GM10847 (cell line): ENCODE data around the gene INPP5E.

Experiments used
- POLR2A ChIP-seq: IDR thresholded peaks from 2 replicates; pipeline ENCODE4 v1.6.1; 2011; ENCODE audit not compliant: insufficient read length; ENCODE audit errors: extremely low read depth

The INPP5E gene

GRCh38 chr9:136395345-136396218 lies 44.1 kb downstream of the INPP5E start:
- no peak for TF ChIP-seq POLR2A

GRCh38 chr9:136395020-136395340 lies 44.7 kb downstream of the INPP5E start:
- TF ChIP-seq POLR2A = no peak

GRCh38 chr9:136394312-136395019 lies 45.2 kb downstream of the INPP5E start:
- TF ChIP-seq POLR2A = no peak

- no peak for TF ChIP-seq POLR2A
These were observed 46.1 kb downstream of the INPP5E start for GRCh38 chr9:136393531-136393930.

GRCh38 chr9:136392538-136393449 lies 46.9 kb downstream of the INPP5E start:
- no peak for TF ChIP-seq POLR2A

DNA sequence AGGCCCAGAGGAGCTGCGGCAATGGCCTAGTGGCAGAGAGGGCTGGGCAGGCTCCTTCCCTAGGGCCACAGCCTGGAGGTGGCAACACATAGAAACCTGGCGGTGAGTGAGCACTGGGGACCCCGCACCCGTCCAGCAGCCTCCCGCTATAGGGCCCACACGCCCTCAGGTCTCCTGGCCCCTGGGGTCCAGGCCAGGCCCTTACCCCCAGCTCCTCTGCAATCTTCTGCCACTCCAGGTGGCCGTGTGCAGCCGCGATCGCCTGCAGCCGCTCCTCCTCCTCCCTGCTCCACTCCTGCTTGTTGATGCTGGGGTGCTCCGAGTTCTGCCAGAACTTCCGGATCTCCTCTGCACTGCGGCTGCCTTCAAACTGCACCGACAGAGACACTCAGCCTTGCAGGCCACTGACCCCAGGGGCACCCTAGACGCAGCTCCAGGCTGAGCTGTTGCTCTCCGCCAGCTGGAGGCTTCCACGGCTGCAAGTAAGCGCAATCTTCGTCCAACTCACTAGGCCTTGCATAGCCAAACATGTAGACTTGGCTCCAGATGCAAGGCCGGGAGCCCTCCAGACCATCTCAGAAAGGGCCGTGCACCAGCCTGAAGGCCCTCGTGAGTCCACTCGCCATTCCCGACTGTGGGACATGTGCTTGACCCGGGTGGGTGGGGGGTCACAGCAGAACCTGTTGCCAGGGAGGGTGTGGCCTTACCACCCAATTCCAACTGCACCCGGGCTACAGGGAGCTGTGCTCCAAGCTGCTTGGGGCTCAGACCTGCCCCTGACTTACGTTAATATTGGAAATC lies 47.7 kb downstream of the INPP5E start:
- TF ChIP-seq POLR2A = no peak

- no peak for TF ChIP-seq POLR2A
These were observed 50.2 kb downstream of the INPP5E start for GRCh38 chr9:136389396-136389795.

DNA sequence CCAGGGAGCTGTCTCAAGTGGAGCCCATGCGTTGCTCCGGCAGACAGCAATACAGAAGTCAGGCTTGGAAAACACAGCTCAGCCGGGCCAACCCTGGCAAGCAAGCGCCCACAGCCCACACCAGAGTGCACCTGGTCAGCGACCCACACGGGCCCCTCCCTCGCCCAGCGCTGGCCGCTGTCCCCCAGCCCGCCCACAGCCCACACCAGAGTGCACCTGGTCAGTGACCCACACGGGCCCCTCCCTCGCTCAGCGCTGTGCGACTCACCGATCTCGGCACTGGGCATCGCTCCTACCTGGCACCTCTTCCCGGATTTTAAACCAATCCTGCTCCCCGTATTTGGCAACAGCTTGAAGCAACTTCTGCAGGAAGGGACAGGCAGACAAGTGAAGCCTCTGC lies 52.4 kb downstream of the INPP5E start:
- no peak for TF ChIP-seq POLR2A

GRCh38 chr9:136386018-136386417 lies 53.6 kb downstream of the INPP5E start:
- no peak for TF ChIP-seq POLR2A

DNA sequence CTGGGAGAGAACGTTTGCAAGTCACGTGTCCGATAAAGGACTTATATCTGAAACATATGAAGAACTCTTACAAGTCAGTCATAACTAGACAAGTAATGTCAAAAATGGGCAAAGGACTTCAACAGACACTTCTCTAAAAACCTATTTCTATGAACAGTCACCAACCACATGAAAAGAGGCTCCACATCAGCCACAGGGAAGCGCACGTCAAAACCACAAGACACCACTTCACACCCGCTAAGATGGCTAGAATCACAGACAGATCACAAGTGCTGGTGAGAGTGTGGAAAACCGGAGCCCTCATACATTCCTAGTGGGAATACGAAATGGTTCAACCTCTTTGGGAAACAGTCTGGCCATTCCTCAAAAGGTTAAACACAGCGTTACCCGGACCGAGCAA lies 54.6 kb downstream of the INPP5E start:
- TF ChIP-seq POLR2A = no peak

- no peak for TF ChIP-seq POLR2A
These were observed 56.2 kb downstream of the INPP5E start for GRCh38 chr9:136383436-136383835.

DNA sequence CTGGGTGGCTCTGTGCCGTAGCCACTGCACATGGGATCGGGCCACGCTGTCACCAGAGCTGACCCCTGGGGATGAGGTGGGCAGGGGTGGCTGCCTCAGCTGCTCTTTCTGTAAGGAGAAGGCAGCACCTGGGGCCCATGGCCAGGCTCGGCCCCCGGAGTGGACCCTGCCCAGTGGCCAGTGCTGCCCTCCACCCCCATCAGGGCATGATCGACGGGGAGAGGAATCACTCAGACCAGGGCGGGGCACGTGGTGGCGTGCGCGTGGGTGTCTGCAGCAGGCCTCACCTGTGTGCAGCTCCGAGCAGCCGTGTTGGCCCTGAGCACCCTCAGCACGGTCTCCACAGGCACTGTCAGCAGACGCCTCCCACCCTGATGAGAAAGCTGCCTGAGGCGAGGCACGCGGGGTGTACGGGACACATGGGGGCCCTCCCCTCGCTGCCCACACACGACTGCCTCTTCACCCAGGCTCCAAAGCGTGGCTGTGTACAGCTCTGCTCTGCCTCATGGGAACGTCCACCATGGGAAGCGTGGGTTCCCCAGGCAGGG lies 57.6 kb downstream of the INPP5E start:
- TF ChIP-seq POLR2A = no peak

DNA sequence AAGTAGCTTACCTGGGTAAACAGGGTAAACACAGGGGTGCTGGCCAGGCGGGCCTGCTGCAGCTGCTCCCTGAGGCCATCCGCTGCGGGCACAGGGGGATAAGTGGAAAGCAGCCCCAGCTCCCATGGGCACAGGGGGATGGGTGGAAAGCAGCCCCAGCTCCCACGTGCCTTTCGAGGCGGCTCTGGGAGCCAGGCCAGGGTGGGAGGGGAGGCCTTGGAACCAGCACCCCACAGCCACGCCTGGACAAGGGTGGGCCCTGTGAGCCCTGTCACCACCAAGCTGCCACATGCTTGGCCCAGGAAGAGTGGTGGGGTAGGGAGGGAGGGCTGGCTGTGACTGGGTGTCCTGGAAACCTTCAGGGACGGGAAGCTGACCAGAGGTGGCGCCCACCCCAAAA lies 58.3 kb downstream of the INPP5E start:
- TF ChIP-seq POLR2A = no peak

DNA sequence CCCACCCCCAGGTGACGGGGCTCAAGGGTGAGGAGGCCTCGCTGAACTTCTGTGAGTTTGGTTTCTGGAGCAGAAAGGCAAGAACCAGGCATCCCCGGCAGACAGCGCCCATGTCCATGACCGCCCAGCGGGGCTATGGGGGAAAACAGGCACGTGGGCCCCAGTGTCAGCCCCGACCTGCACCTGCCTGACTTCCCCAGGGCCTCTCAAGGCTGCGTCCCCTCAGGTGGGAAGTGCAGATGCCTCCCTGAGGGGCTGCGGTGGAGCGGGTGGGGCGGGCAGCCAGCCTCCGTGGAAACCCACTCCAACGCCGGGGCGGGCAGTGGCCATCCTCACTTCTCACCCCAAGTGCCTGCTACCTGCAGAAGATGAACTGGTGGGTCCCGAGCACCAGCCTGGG lies 59.3 kb downstream of the INPP5E start:
- TF ChIP-seq POLR2A = no peak

DNA sequence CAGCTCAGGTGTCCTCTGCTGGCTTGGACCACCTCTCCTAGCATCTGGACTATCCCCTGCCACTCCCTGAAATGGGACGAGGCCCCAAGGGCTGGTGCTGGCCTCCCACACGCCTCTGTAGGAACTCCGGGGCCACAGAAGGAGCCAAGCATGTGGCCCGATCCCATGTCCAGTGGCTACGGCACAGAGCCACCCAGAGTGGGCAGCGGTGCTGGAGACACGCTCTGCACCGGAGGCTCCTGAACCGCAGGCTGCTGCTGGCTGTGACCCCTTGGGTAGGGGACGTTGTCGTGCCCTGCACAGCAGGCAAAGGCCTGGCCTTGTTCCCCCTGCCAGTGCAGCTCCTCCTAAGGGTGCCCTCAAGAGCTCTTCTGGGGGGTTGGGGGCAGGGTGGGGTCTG lies 59.8 kb downstream of the INPP5E start:
- no peak for TF ChIP-seq POLR2A

- no peak for TF ChIP-seq POLR2A
These were observed 60.2 kb downstream of the INPP5E start for GRCh38 chr9:136379401-136379800.
